Endometrial microvascular endothelial cells (primary cell): ENCODE measurements around the gene PLCB1. TPM values are rescaled to one million over a fixed set of nuclear protein-coding genes. Genes with fewer than 3 reads are reported as not detected.

ENCODE experiments used
- in situ Hi-C: cut with HindIII; loops from 2 replicates; pipeline ENCODE4 v1.10.0; 2017; ENCODE audit warnings: low sequenced_read_pairs, low pct_unique_long_range_greater_than_20kb; ENCODE audit errors: inconsistent ontology term
- total RNA-seq: library from RNA; depleted of rRNA; stranded (reverse); fragments of >200 nt; gene quantifications from one replicate; pipeline ENCODE4 v1.2.3, GENCODE V29; 2015; ENCODE audit errors: inconsistent ontology term

Gene PLCB1
- total RNA-seq, 1 donor from 2014 or later, result 16.1 TPM

GRCh38 chr20:8718279-8718678 lies 586.2 kb downstream of the PLCB1 start:
- in situ Hi-C loops, result loop anchor here (25.0 kb wide), 2 partner anchors 581 to 681 kb away; partner anchors contain the start of gene PLCB1

GRCh38 chr20:8720089-8720488 lies 588.0 kb downstream of the PLCB1 start:
- in situ Hi-C loops, result loop anchor here (25.0 kb wide), 2 partner anchors 583 to 683 kb away; partner anchors contain the start of gene PLCB1

- in situ Hi-C loops, result loop anchor here (25.0 kb wide), 2 partner anchors 584 to 684 kb away; partner anchors contain the start of gene PLCB1
Measured at GRCh38 chr20:8721098-8721497, 589.0 kb downstream of the PLCB1 start.

- in situ Hi-C loops, result loop anchor here (25.0 kb wide), 2 partner anchors 585 to 685 kb away; partner anchors contain the start of gene PLCB1
Measured at GRCh38 chr20:8722277-8722928, 590.3 kb downstream of the PLCB1 start.

- in situ Hi-C loops, result loop anchor here (25.0 kb wide), 2 partner anchors 586 to 686 kb away; partner anchors contain the start of gene PLCB1
Measured at GRCh38 chr20:8723296-8723695, 591.2 kb downstream of the PLCB1 start.

GRCh38 chr20:8724884-8725283 lies 592.8 kb downstream of the PLCB1 start:
- in situ Hi-C loops, result loop anchor here (25.0 kb wide), 2 partner anchors 588 to 688 kb away; partner anchors contain the start of gene PLCB1

GRCh38 chr20:8726460-8726859 lies 594.4 kb downstream of the PLCB1 start:
- in situ Hi-C loops, result no loop called here

GRCh38 chr20:8735014-8735413 lies 602.9 kb downstream of the PLCB1 start:
- in situ Hi-C loops, result no loop called here

GRCh38 chr20:8735674-8736073 lies 603.6 kb downstream of the PLCB1 start:
- in situ Hi-C loops, result no loop called here

GRCh38 chr20:8740265-8740664 lies 608.2 kb downstream of the PLCB1 start:
- in situ Hi-C loops, result no loop called here

GRCh38 chr20:8744228-8744844 lies 612.3 kb downstream of the PLCB1 start:
- in situ Hi-C loops, result no loop called here

GRCh38 chr20:8749101-8749500 lies 617.0 kb downstream of the PLCB1 start:
- in situ Hi-C loops, result no loop called here

GRCh38 chr20:8749986-8750385 lies 617.9 kb downstream of the PLCB1 start:
- in situ Hi-C loops, result no loop called here

- in situ Hi-C loops, result no loop called here
Measured at GRCh38 chr20:8755340-8756118, 623.5 kb downstream of the PLCB1 start.

- in situ Hi-C loops, result no loop called here
Measured at GRCh38 chr20:8756410-8756809, 624.3 kb downstream of the PLCB1 start.

- in situ Hi-C loops, result no loop called here
Measured at GRCh38 chr20:8757146-8757545, 625.1 kb downstream of the PLCB1 start.

GRCh38 chr20:8764344-8764962 lies 632.4 kb downstream of the PLCB1 start:
- in situ Hi-C loops, result no loop called here

GRCh38 chr20:8766868-8767390 lies 634.9 kb downstream of the PLCB1 start:
- in situ Hi-C loops, result no loop called here

GRCh38 chr20:8774412-8774811 lies 642.3 kb downstream of the PLCB1 start:
- in situ Hi-C loops, result no loop called here
